Tibial nerve (tissue), 4 donors: Measurements from ENCODE around the gene KLC4. TPM values are rescaled to one million over a fixed set of nuclear protein-coding genes. Genes with fewer than 3 reads are reported as not detected.

Experiments used
- DNase-seq, 2 donors: peaks; one replicate each; pipeline ENCODE4 v3.0.0-alpha.2; 2019; ENCODE audit warnings: low spot score in 2 of 2
- H3K27ac ChIP-seq, 4 donors: fragments of 200-600 bp; sonication (generic) in 3 of 4; one replicate each; pipeline ENCODE4 v1.5.1; 2017 to 2019; ENCODE audit warnings: mild to moderate bottlenecking in 1 of 4
- H3K27me3 ChIP-seq, 2 donors: fragments of 200-600 bp; sonication (generic) in 1 of 2; one replicate each; pipeline versions ENCODE4 v1.5.1 to v1.6.0; 2017 to 2019
- H3K36me3 ChIP-seq, 3 donors: fragments of 200-600 bp; sonication (generic); one replicate each; pipeline ENCODE4 v1.5.1; 2018 to 2019
- H3K4me1 ChIP-seq, 4 donors: fragments of 200-600 bp; sonication (generic) in 3 of 4; one replicate each; pipeline ENCODE4 v1.5.1; 2017 to 2019
- H3K4me3 ChIP-seq, 4 donors: fragments of 200-600 bp; sonication (generic) in 3 of 4; one replicate each; pipeline ENCODE4 v1.5.1; 2017 to 2019; ENCODE audit warnings: mild to moderate bottlenecking in 1 of 4, moderate library complexity in 1 of 4
- H3K9me3 ChIP-seq, 4 donors: fragments of 200-600 bp; sonication (generic) in 3 of 4; one replicate each; pipeline ENCODE4 v1.5.1; 2017 to 2019
- CTCF ChIP-seq, 5 experiments: fragments of 200-600 bp in 3 of 5; fragments of 450-650 bp in 2 of 5; sonication (generic) in 3 of 5; IDR thresholded peaks; one replicate each; pipeline ENCODE4 v1.5.1; 2016 to 2019; ENCODE audit warnings: antibody characterized with exemption in 5 of 5, mild to moderate bottlenecking in 3 of 5, moderate library complexity in 2 of 5
- EP300 ChIP-seq, 2 donors: sonication (generic); formaldehyde crosslinking; IDR thresholded peaks; one replicate each; pipeline ENCODE4 v1.6.1; 2017; ENCODE audit warnings: antibody characterized with exemption in 2 of 2, mild to moderate bottlenecking in 1 of 2
- POLR2A ChIP-seq, 2 donors: fragments of 450-650 bp; IDR thresholded peaks; one replicate each; pipeline ENCODE4 v1.6.1; 2017; ENCODE audit warnings: antibody characterized with exemption in 2 of 2, mild to moderate bottlenecking in 2 of 2, moderate library complexity in 2 of 2
- WGBS, 2 donors: methylation state at CpG; one replicate each; pipeline ENCODE4 v1.1.5; 2018; 5-methylcytosine and 5-hydroxymethylcytosine counted together
- total RNA-seq, 4 donors: library from RNA; depleted of rRNA; stranded (reverse); fragments of >200 nt; gene quantifications; one replicate each; pipeline ENCODE4 v1.1.0, GENCODE V29; 2016

KLC4 gene
- total RNA-seq, 4 donors from 2014 or later, result 21.6 to 32.9 (median 23.8) TPM

DNA sequence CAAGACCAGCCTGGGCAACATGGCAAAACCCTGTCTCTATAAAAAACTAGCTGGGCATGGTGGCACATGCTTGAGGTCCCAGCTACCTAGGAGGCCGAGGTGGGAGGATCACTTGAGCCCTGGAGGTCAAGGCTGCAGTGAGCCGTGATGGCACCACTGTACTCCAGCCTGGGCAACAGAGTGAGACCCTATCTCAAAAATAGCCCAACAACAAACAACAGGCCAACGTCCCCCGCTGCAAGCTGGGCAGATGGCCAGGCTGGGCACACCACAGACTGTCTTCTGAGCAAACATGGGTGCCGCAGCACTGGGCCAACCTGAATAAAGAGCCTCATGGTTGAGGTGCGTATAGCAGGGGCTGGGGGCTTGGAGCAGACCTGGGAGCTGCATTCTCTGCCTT is 65.0 kb downstream of the KLC4 start:
- TF ChIP-seq EP300 (IDR thresholded peaks at IDR 0.05) (no peak), CTCF (IDR thresholded peaks at IDR 0.05) (no peak), POLR2A (IDR thresholded peaks at IDR 0.05) (no peak)
- Histone ChIP-seq H3K4me1 (peaks cover 0 to 15% (median 0%) of the 10 kb centered on the region in 4 donors), H3K4me3 (no peak overlapping the region), H3K27me3 (peaks cover 0 to 4% of the 10 kb centered on the region in 2 donors), H3K27ac (no peak overlapping the region), H3K9me3 (no peaks in the 10 kb centered on the region), H3K36me3 (no peaks in the 10 kb centered on the region)
- DNase-seq, result no peak
- 76 to 89% methylated on average over 4 to 6 of the region's 6 CpGs for WGBS, 2 donors

Other genes with a start within 250 kb of the KLC4 start
- gene RPL7L1, start 180.0 kb upstream of the KLC4 start, total RNA-seq, result 10 to 100 TPM; 59.0 to 89.2 (median 83.7) TPM
- gene PTCRA, start 143.6 kb upstream of the KLC4 start, total RNA-seq, result not detected
- 10 to 100 TPM; 42.6 to 50.3 (median 47.1) TPM for gene CNPY3, start 130.2 kb upstream of the KLC4 start, total RNA-seq
- 1 to 10 TPM in 3 of 4 donors, not detected in 1; 2.0 to 3.1 (median 2.1) TPM for gene GNMT, start 98.9 kb upstream of the KLC4 start, total RNA-seq
- gene PEX6, start 80.5 kb upstream of the KLC4 start, total RNA-seq, result 10 to 100 TPM; 20.3 to 32.8 (median 27.3) TPM
- 10 to 100 TPM; 25.8 to 54.6 (median 48.3) TPM for gene PPP2R5D, start 75.1 kb upstream of the KLC4 start, total RNA-seq
- gene MEA1, start 45.7 kb upstream of the KLC4 start, total RNA-seq, result 10 to 100 TPM; 41.8 to 91.6 (median 67.4) TPM
- gene KLHDC3, start 45.4 kb upstream of the KLC4 start, total RNA-seq, result 10 to 100 TPM; 74.1 to 98.3 (median 86.5) TPM
- gene RRP36, start 38.0 kb upstream of the KLC4 start, total RNA-seq, result 10 to 100 TPM; 39.1 to 96.3 (median 52.8) TPM
- gene CUL7, start 5.8 kb upstream of the KLC4 start, total RNA-seq, result 10 to 100 TPM; 16.3 to 21.0 (median 17.9) TPM
- 10 to 100 TPM in 2 of 4 donors, 1 to 10 TPM in 2; 8.4 to 17.3 (median 11.6) TPM for gene MRPL2, start 197 bp upstream of the KLC4 start, total RNA-seq
- 1 to 10 TPM; 1.5 to 5.5 (median 3.9) TPM for gene PTK7, start 16.7 kb downstream of the KLC4 start, total RNA-seq
- 10 to 100 TPM; 28.4 to 49.8 (median 35.3) TPM for gene SRF, start 111.6 kb downstream of the KLC4 start, total RNA-seq
- 10 to 100 TPM; 47.9 to 76.2 (median 49.3) TPM for gene CUL9, start 122.6 kb downstream of the KLC4 start, total RNA-seq
- 100 to 1,000 TPM in 2 of 4 donors, 10 to 100 TPM in 2; 61.8 to 114 (median 101) TPM for gene DNPH1, start 169.8 kb downstream of the KLC4 start, total RNA-seq
- gene TTBK1, start 183.8 kb downstream of the KLC4 start, total RNA-seq, result not detected
- not detected for gene SLC22A7, start 238.6 kb downstream of the KLC4 start, total RNA-seq
- gene CRIP3, start 249.2 kb downstream of the KLC4 start, total RNA-seq, result 10 to 100 TPM in 1 of 4 donors, 1 to 10 TPM in 2, not detected in 1; 5.2 to 12.7 (median 6.1) TPM